LNCAP (cell line): ENCODE measurements around the gene FBXO3.

Source experiments
- TF ChIP-seq, protein P1 (sequence below): fragments of 450-650 bp; IDR thresholded peaks from 2 replicates; pipeline ENCODE4 v1.5.1; 2017; ENCODE audit warnings: mild to moderate bottlenecking

FBXO3 gene

DNA sequence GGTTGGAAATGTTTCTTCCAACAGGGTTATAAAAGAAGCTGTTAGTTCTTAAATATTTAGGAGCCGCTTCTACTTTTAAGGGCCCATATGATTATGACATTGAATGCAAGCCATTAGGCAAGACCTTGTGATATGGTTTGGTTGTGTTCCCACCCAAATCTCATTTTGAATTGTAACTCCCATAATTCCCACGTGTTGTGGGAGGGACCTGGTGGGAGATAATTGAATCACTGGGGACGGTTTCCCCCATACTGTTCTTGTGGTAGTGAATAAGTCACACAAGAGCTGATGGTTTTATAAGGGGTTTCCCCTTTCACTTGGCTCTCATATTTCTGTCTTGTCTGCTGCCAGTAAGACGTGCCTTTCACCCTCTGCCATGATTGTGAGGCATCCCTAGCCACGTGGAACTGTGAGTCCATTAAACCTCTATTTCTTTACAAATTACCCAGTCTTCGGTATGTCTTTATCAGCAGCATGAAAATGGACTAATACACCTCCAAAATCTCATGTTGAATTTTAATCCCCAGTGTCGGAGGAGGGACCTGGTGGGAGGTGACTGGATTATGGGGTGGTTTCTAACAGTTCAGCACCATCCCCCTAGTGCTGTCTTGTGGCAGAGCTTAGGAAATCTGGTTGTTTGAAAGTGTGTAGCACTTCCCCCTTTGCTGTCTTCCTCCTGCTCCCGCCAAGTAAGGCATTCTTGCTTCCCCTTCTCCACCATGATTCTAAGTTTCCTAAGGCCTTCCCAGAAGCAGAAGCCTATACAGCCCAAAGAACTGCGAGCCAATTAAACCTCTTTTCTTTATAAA lies 42.4 kb downstream of the FBXO3 start:
- TF ChIP-seq, protein P1, sequence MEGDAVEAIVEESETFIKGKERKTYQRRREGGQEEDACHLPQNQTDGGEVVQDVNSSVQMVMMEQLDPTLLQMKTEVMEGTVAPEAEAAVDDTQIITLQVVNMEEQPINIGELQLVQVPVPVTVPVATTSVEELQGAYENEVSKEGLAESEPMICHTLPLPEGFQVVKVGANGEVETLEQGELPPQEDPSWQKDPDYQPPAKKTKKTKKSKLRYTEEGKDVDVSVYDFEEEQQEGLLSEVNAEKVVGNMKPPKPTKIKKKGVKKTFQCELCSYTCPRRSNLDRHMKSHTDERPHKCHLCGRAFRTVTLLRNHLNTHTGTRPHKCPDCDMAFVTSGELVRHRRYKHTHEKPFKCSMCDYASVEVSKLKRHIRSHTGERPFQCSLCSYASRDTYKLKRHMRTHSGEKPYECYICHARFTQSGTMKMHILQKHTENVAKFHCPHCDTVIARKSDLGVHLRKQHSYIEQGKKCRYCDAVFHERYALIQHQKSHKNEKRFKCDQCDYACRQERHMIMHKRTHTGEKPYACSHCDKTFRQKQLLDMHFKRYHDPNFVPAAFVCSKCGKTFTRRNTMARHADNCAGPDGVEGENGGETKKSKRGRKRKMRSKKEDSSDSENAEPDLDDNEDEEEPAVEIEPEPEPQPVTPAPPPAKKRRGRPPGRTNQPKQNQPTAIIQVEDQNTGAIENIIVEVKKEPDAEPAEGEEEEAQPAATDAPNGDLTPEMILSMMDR: no peak

DNA sequence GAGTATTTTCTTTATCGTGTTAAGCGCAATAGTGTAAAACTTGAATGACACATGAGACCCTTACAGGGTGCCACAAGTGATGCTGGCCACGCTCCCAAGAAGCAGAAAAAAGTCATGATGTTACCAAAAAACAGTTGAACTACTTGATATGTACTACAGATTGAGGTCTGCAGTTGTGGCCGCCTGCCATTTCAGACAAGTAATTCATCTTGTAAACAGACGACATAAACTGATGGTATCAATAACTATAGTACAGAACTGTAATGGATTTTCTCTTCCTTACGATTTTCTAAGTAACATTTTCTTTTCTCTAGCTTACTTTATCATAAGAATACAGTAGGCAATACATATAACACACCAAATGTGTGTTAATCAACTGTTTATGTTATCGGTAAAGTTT lies 43.6 kb downstream of the FBXO3 start:
- TF ChIP-seq, protein P1: no peak

DNA sequence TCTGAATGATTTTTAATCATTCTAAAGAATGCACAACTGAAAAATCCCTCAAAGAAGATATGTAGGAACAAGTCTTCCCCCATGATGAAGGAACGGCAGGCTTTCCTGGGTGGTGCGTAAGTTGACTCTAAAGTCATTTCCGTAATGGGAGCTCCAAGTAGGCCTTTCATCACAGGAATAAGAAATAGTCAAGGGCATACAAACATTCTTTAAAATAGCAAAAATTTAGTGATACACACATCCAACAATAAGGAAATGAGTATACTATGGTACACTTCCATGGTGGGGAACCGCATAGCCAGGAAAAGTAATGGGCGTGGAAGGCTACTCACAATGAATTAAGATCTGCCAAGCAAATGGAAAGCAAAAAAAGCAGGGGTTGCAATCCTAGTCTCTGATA lies 48.8 kb downstream of the FBXO3 start:
- TF ChIP-seq, protein P1: no peak

DNA sequence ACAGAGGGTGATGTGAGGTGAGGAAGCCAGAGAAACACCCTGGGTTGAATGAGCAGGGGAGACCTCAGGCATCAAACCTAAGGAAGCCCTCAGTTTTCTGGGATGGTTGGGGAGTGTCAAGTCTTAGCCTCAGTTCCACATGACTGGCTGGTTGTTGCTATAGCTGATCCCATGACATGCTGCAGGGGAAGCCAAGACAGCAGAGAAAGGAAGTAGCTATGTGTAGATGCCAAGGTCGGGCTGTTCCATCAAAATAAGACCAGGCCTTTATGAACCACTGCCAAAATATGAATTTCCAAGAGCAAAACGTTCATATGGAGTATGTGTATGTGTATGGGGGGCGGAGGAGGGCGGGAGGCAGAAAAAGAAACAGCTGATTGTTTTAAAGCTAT lies 49.7 kb downstream of the FBXO3 start:
- TF ChIP-seq, protein P1: no peak

DNA sequence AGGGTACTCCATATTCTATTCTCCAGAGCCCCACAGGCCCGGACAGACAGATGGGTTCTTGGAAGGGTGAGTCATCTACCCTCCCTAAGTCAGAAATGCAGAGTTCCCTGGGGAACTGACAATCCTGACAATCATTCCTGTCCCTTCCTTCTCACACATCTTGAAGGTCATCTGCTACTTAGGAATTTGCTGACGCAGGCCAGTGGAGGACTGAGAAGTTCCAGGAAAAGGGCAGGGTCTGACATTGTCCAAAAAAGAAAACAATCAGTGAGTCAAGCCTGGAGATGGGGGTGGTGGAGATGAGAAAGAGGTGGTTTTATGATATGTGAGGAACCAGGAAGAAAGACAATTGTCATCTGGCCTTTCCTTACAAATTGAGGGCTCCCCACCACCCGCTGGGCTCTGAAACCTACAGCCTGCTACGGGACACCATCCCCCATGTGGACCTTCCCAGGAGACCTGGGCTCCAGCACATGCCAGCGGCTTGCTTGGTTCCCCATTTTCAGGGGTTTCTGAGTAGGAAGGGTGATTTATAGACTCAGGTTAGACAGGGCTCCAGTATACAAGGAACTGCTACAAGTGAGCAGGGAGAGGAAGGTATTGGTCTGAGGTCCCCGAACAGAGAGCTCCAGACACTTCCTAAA lies 51.0 kb downstream of the FBXO3 start:
- TF ChIP-seq, protein P1: no peak

DNA sequence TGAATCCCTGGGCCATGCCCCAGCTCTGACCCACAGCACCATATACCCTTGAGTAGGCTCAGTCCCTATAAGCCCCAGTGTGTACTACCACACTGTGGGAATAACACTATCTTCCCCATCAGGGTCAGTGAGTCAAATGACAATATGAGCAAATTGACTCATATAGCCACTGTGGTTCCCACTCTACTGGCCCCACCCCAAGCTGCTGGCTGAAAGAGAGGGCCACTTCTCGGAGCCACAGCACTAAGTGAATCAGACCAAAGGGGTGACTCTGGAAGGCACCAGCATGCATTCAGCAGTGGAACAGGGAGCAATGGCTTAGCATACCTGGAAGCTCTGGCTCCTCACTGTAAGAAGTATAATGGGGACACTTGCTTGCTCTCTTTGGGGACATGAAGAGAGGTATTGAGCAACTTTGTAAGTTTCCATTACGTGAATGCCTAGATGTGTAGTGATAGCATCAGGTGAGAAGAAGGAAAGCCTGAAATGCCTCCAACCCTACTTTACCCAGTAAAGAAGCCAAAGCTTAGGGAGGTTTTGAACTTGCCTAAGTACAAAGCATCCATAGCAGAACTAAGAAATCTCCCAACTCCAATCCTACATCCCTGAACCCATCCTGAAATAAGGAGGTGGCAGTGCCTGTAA lies 51.6 kb downstream of the FBXO3 start:
- TF ChIP-seq, protein P1: no peak

DNA sequence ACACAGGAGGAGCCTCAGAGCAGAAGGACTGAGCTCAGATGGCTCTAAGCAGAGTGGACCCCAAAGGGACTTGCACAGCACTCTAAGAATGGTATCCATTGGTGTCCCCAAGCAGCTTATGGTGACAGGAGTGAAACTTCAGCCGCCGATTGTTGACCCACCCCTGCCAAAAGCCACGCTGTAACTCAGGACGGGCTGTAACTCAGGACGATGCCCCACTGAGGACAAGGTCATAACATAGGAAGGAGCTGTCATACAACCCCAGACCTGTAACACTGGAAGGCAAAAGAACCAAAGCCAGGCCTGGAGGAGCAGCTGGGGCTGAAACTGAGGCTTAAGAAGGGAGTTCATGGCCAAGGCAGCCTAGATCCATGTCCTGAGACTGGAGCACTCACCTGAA lies 52.3 kb downstream of the FBXO3 start:
- TF ChIP-seq, protein P1: no peak
